ENCODE measurements around the gene LRP8. TPM values are rescaled to one million over a fixed set of nuclear protein-coding genes. Genes with fewer than 3 reads are reported as not detected.

Gene LRP8
- total and polyA plus RNA-seq, 9 of the 15 experiments (the other 6 are each of a cell fraction or from before 2014, with no cell fraction given), result 7.1 to 56.1 (median 31.3) TPM

- Histone ChIP-seq H3K9ac (ENCODE audit: insufficient read depth in 1 of 2, low read depth in 2 of 2, low read length in 2 of 2) (peak overlapping the region in 1 of 2 experiments; percentile 32; a peak in 1 of 4 replicates), H3K9me1 (ENCODE audit: control insufficient read depth, insufficient read depth, low read length) (peaks cover 6% of the 10 kb centered on the region), H3K27me3 (ENCODE audit: control insufficient read depth in 2 of 2, insufficient read depth in 2 of 2, low read length in 2 of 2) (peaks cover 11 to 43% of the 10 kb centered on the region in 2 experiments; a peak in 4 of 5 replicates), H3K36me3 (ENCODE audit: control insufficient read depth, insufficient read depth, low read length) (no peaks in the 10 kb centered on the region), H3K4me3 (no peak overlapping the region), H2AFZ (ENCODE audit: low read depth, low read length) (no peak overlapping the region), H3K4me1 (replicated peaks in 1 of 2; ENCODE audit: control insufficient read depth in 2 of 2, insufficient read depth in 2 of 2, low read length in 2 of 2) (peaks cover 20 to 36% of the 10 kb centered on the region in 2 experiments), H3K79me2 (ENCODE audit: control insufficient read depth, insufficient read depth, low read length) (no peaks in the 10 kb centered on the region), H3K27ac (ENCODE audit: extremely low read depth, low read depth, low read length) (no peak overlapping the region), H4K20me1 (replicated peaks; ENCODE audit: control insufficient read depth, insufficient read depth, low read length) (peaks cover 6% of the 10 kb centered on the region), H3K4me2 (ENCODE audit: insufficient read depth, low read length) (no peak overlapping the region), H3K9me3 (replicated peaks; ENCODE audit: control insufficient read depth, insufficient read depth, low read depth, low read length) (no peaks in the 10 kb centered on the region)
- in situ Hi-C loops (cut with MboI), result no loop called here
- intact Hi-C loops (cut with micrococcal nuclease), result no loop called here
- BruUV-seq (replicated peaks), result no TSS peak
- no peak for TF ChIP-seq FOXO4 (CRISPR knock-in tag; IDR thresholded peaks at IDR 0.05)
- no peak for TF ChIP-seq SIN3A (IDR thresholded peaks at IDR 0.05; ENCODE audit: borderline replicate concordance in 2 of 2, control insufficient read depth in 1 of 2, low read depth in 2 of 2, low read length in 2 of 2)
- no peak for TF ChIP-seq MECOM (CRISPR knock-in tag; IDR thresholded peaks at IDR 0.05)
- no peak for TF ChIP-seq FIP1L1 (IDR thresholded peaks at IDR 0.05; ENCODE audit: low read depth, low read length, poor library complexity, severe bottlenecking)
- TF ChIP-seq NUFIP1 (IDR thresholded peaks at IDR 0.05; ENCODE audit: partially characterized antibody), result no peak
- TF ChIP-seq IRF9 (tag; IDR thresholded peaks at IDR 0.05), result no peak
- ChIA-PET CTCF (ENCODE audit: low intra/inter-chr PET ratio) (no interaction called here), POLR2A (interaction anchor here (1.1 kb wide), 1 partner anchor 23 kb away, joined by 3 read pairs; no protein-coding TSS in a partner anchor)
- no peak for FAIRE-seq
- ATAC-seq, result no peak
- 19% methylated on average over 9 of the region's 9 CpGs for WGBS (ENCODE audit: insufficient coverage, low coverage, missing lambda C conversion rate)
- no peak for DNase-seq (ENCODE audit: extremely low read depth in 1 of 4, low spot score in 3 of 4)
Observed at GRCh38 chr1:53370369-53370961, 42.6 kb upstream of the LRP8 start.

All from K562 (cell line).